Esophagus muscularis mucosa (tissue), 4 donors: Measurements from ENCODE around the gene ARHGEF12.

Experiments used
- CTCF ChIP-seq, 3 experiments: fragments of 200-600 bp in 2 of 3; fragments of 450-650 bp in 1 of 3; sonication (generic) in 2 of 3; IDR thresholded peaks; one replicate each; pipeline ENCODE4 v1.5.1; 2017 to 2019; ENCODE audit warnings: antibody characterized with exemption in 3 of 3, mild to moderate bottlenecking in 2 of 3, moderate library complexity in 1 of 3
- EP300 ChIP-seq: sonication (generic); formaldehyde crosslinking; IDR thresholded peaks from one replicate; pipeline ENCODE4 v1.6.1; 2017; ENCODE audit warnings: antibody characterized with exemption
- POLR2AphosphoS5 ChIP-seq, 2 donors: sonication (generic); formaldehyde crosslinking; IDR thresholded peaks; one replicate each; pipeline ENCODE4 v1.6.1; 2017; ENCODE audit warnings: antibody characterized with exemption in 2 of 2

- TF ChIP-seq CTCF (IDR thresholded peaks at IDR 0.05) (no peak), POLR2AphosphoS5 (IDR thresholded peaks at IDR 0.05) (no peak), EP300 (no peak)
These were observed 17.9 kb downstream of the ARHGEF12 start for GRCh38 chr11:120354068-120354467.
